Mammary epithelial cell (primary cell): ENCODE results near the gene SARS2.

Experiments
- EZH2 ChIP-seq: IDR thresholded peaks from 2 replicates; pipeline ENCODE4 v1.6.1; 2012; ENCODE audit warnings: low read length, inconsistent platforms, borderline replicate concordance
- TF ChIP-seq, protein P1 (sequence below), 2 donors: IDR thresholded peaks in 1 of 2; conservative IDR thresholded peaks in 1 of 2; 2 replicates each; pipeline ENCODE4 v1.5.1; 2011 to 2012; ENCODE audit warnings: inconsistent platforms in 2 of 2, low read length in 2 of 2, mild to moderate bottlenecking in 2 of 2, control low read depth in 1 of 2, low read depth in 1 of 2; ENCODE audit not compliant: insufficient read depth in 1 of 2; ENCODE audit errors: extremely low read depth in 1 of 2

DNA sequence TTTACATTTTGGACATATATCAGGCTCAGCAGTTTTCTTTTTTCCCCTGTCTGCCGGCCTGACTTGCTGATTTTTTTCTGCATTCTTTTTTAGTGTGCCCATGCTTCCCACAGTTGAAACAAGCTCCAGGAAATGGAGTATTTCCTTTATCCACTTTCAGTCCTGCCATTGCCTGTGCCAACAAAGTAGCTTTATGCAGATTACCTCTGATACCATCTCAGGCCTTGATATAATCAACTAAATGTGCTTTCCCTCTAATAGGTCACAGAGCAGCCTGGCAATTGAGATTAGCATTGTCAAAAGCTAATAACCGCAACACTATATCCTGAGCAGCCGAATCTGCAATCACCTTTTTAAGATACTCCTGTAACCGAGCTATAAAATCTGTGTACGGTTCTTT is 9.4 kb upstream of the SARS2 start:
- TF ChIP-seq EZH2 = no peak
- TF ChIP-seq, protein P1, sequence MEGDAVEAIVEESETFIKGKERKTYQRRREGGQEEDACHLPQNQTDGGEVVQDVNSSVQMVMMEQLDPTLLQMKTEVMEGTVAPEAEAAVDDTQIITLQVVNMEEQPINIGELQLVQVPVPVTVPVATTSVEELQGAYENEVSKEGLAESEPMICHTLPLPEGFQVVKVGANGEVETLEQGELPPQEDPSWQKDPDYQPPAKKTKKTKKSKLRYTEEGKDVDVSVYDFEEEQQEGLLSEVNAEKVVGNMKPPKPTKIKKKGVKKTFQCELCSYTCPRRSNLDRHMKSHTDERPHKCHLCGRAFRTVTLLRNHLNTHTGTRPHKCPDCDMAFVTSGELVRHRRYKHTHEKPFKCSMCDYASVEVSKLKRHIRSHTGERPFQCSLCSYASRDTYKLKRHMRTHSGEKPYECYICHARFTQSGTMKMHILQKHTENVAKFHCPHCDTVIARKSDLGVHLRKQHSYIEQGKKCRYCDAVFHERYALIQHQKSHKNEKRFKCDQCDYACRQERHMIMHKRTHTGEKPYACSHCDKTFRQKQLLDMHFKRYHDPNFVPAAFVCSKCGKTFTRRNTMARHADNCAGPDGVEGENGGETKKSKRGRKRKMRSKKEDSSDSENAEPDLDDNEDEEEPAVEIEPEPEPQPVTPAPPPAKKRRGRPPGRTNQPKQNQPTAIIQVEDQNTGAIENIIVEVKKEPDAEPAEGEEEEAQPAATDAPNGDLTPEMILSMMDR (conservative IDR thresholded peaks at IDR 0.05 in 1 of 2, IDR thresholded peaks at IDR 0.05 in 1 of 2; ENCODE audit: extremely low read depth in 1 of 2, insufficient read depth in 1 of 2, low read depth in 1 of 2, low read length in 2 of 2) = no peak
